HepG2 (cell line): ENCODE measurements around the gene BTG1. TPM values are rescaled to one million over a fixed set of nuclear protein-coding genes. Genes with fewer than 3 reads are reported as not detected.
A peak's percentile ranks its signal among the peaks of the same experiment; 100 is the strongest.

ENCODE experiments used
- BCL3 ChIP-seq: sonication (generic); formaldehyde crosslinking; IDR thresholded peaks from 2 replicates; pipeline ENCODE4 v1.5.1; 2020; ENCODE audit warnings: mild to moderate bottlenecking, missing genetic modification reagents, moderate library complexity
- CENPBD1 ChIP-seq: sonication (generic); formaldehyde crosslinking; IDR thresholded peaks from 2 replicates; pipeline ENCODE4 v1.8.0; 2022; ENCODE audit warnings: missing genetic modification reagents, low read depth, mild to moderate bottlenecking, borderline replicate concordance
- ETV5 ChIP-seq: IDR thresholded peaks from 2 replicates; pipeline ENCODE4 v1.6.1; 2018; ENCODE audit warnings: missing biosample characterization, missing genetic modification reagents, inconsistent platforms, borderline replicate concordance
- IKZF4 ChIP-seq: sonication (generic); formaldehyde crosslinking; IDR thresholded peaks from 2 replicates; pipeline ENCODE4 v1.5.1; 2020; ENCODE audit warnings: borderline replicate concordance, mild to moderate bottlenecking, low read depth, missing genetic modification reagents; ENCODE audit errors: not compliant biosample characterization
- KDM6A ChIP-seq: IDR thresholded peaks from 2 replicates; pipeline ENCODE4 v1.6.1; 2016; ENCODE audit warnings: low read depth
- KIAA2018 ChIP-seq: sonication (generic); formaldehyde crosslinking; IDR thresholded peaks from 2 replicates; pipeline ENCODE4 v1.5.0; 2020; ENCODE audit warnings: mild to moderate bottlenecking, missing genetic modification reagents, borderline replicate concordance
- SKI ChIP-seq: fragments of 450-650 bp; IDR thresholded peaks from one replicate; pipeline ENCODE4 v1.6.1; 2018; ENCODE audit warnings: mild to moderate bottlenecking; ENCODE audit not compliant: partially characterized antibody
- STAG1 ChIP-seq: sonication (generic); formaldehyde crosslinking; IDR thresholded peaks from 2 replicates; pipeline ENCODE4 v1.4.0; 2020; ENCODE audit warnings: missing genetic modification reagents
- ZBED4 ChIP-seq: sonication (generic); formaldehyde crosslinking; IDR thresholded peaks from 2 replicates; pipeline ENCODE4 v1.4.0; 2020; ENCODE audit warnings: missing genetic modification reagents, borderline replicate concordance
- ZBTB42 ChIP-seq: sonication (generic); formaldehyde crosslinking; IDR thresholded peaks from 2 replicates; pipeline ENCODE4 v1.5.0; 2020; ENCODE audit warnings: mild to moderate bottlenecking, missing genetic modification reagents
- ZNF180 ChIP-seq: sonication (generic); formaldehyde crosslinking; IDR thresholded peaks from 2 replicates; pipeline ENCODE4 v1.4.0; 2020; ENCODE audit warnings: low read depth, missing genetic modification reagents, borderline replicate concordance
- polyA plus RNA-seq, 8 experiments: library from polyadenylated mRNA; depleted of rRNA in 3 of 8; stranded (reverse) in 7 of 8; unstranded in 1 of 8; fragments of >200 nt; fragmentation: Illumina TruSeq in 4 of 8; extraction: Trizol in 4 of 8; gene quantifications; 2 replicates each; pipeline versions ENCODE4 v1.2.1 to v1.2.3, GENCODE V29; 2011 to 2016; ENCODE audit warnings: low read depth in 4 of 8, missing spikeins in 1 of 8, mixed read lengths in 1 of 8; ENCODE audit not compliant: insufficient read depth in 1 of 8
- total RNA-seq, 5 experiments: library from RNA; depleted of rRNA; stranded (reverse); fragments of >200 nt; fragmentation: Illumina TruSeq; extraction: Trizol; gene quantifications; 2 replicates each; pipeline ENCODE4 v1.2.3, GENCODE V29; 2016; ENCODE audit warnings: low read depth in 1 of 5

The BTG1 gene
- total and polyA plus RNA-seq, 2 of the 13 experiments (the other 11 are each of a cell fraction or from before 2014, with no cell fraction given): 7.5 to 16.7 TPM

GRCh38 chr12:92145731-92146496 is at the start of gene BTG1 (continued):
- TF ChIP-seq KIAA2018 (CRISPR knock-in tag) (no peak), BCL3 (CRISPR knock-in tag) (no peak), ETV5 (peak; percentile 40; the same call in 1 of the 2 replicates), SKI (no peak), CENPBD1 (no peak), ZBED4 (CRISPR knock-in tag) (peak; percentile 49), IKZF4 (CRISPR knock-in tag) (no peak), KDM6A (CRISPR knock-in tag) (no peak), ZNF180 (CRISPR knock-in tag) (no peak), ZBTB42 (CRISPR knock-in tag) (no peak), STAG1 (CRISPR knock-in tag) (peak; percentile 43)
